GM23338 (cell line): ENCODE data around the gene H2BK1. TPM values are rescaled to one million over a fixed set of nuclear protein-coding genes. Genes with fewer than 3 reads are reported as not detected.

ENCODE experiments used
- ATAC-seq: fragments of 200-7000 bp; cut with Tn5 transposase; 3 replicates; pipeline ENCODE4 v1.9.1; 2020
- DNase-seq: peaks from one replicate; pipeline ENCODE4 v3.0.0-alpha.2; 2015; ENCODE audit warnings: low spot score
- H2AFZ ChIP-seq: fragments of 200-600 bp; sonication (generic); 2 replicates; pipeline ENCODE4 v1.8.0; 2016; ENCODE audit warnings: antibody characterized with exemption, mild to moderate bottlenecking, moderate library complexity
- H3F3A ChIP-seq: fragments of 200-600 bp; sonication (generic); replicated peaks from 2 replicates; pipeline ENCODE4 v1.8.0; 2017; ENCODE audit warnings: antibody characterized with exemption, mixed run types, low read depth
- H3K27ac ChIP-seq: fragments of 200-600 bp; sonication (generic); 2 replicates; pipeline ENCODE4 v1.6.1; 2016; ENCODE audit warnings: low read depth
- H3K27me3 ChIP-seq: fragments of 200-600 bp; sonication (generic); 2 replicates; pipeline ENCODE4 v1.8.0; 2016; ENCODE audit warnings: mild to moderate bottlenecking, mixed run types, moderate library complexity; ENCODE audit not compliant: insufficient read depth
- H3K36me3 ChIP-seq: fragments of 200-600 bp; sonication (generic); 2 replicates; pipeline ENCODE4 v1.8.0; 2016; ENCODE audit warnings: mild to moderate bottlenecking; ENCODE audit not compliant: insufficient read depth
- H3K4me1 ChIP-seq: fragments of 200-600 bp; sonication (generic); 2 replicates; pipeline ENCODE4 v1.8.0; 2016; ENCODE audit warnings: mild to moderate bottlenecking, moderate library complexity; ENCODE audit not compliant: insufficient read depth
- H3K4me2 ChIP-seq: fragments of 200-600 bp; sonication (generic); 2 replicates; pipeline ENCODE4 v1.7.1; 2017; ENCODE audit warnings: mixed run types
- H3K4me3 ChIP-seq: fragments of 200-600 bp; sonication (generic); 2 replicates; pipeline ENCODE4 v1.6.1; 2016; ENCODE audit warnings: mixed run types
- H3K79me2 ChIP-seq: fragments of 200-600 bp; sonication (generic); replicated peaks from 2 replicates; pipeline ENCODE4 v1.8.0; 2017; ENCODE audit warnings: mild to moderate bottlenecking; ENCODE audit not compliant: insufficient read depth
- H3K9me2 ChIP-seq: fragments of 200-600 bp; sonication (generic); 2 replicates; pipeline ENCODE4 v1.8.0; 2017; ENCODE audit not compliant: insufficient read depth
- H4K20me1 ChIP-seq: fragments of 200-600 bp; sonication (generic); replicated peaks from 2 replicates; pipeline ENCODE4 v1.8.0; 2017; ENCODE audit warnings: mild to moderate bottlenecking; ENCODE audit not compliant: insufficient read depth
- H3K27ac Mint-ChIP-seq: 2 replicates; pipeline ENCODE4 v1.8.0; 2020; ENCODE audit warnings: inconsistent platforms, mild to moderate bottlenecking, moderate library complexity, mixed read lengths
- H3K27me3 Mint-ChIP-seq: 3 replicates; pipeline ENCODE4 v1.8.0; 2022; ENCODE audit warnings: low read depth, mild to moderate bottlenecking, moderate library complexity, mixed read lengths, inconsistent platforms; ENCODE audit not compliant: insufficient read depth, poor library complexity
- H3K36me3 Mint-ChIP-seq: 3 replicates; pipeline ENCODE4 v1.8.0; 2021; ENCODE audit warnings: low read depth, mild to moderate bottlenecking, inconsistent platforms, moderate library complexity, mixed read lengths
- H3K4me1 Mint-ChIP-seq: 3 replicates; pipeline ENCODE4 v1.8.0; 2020; ENCODE audit warnings: mild to moderate bottlenecking, inconsistent platforms, mixed read lengths
- H3K4me3 Mint-ChIP-seq: 3 replicates; pipeline ENCODE4 v1.8.0; 2021; ENCODE audit warnings: moderate library complexity, mild to moderate bottlenecking, inconsistent platforms, mixed read lengths
- H3K9me3 Mint-ChIP-seq: 3 replicates; pipeline ENCODE4 v1.8.0; 2020; ENCODE audit warnings: moderate library complexity, mild to moderate bottlenecking, inconsistent platforms, mixed read lengths
- EZH2phosphoT487 ChIP-seq: fragments of 200-600 bp; sonication (generic); IDR thresholded peaks from one replicate; pipeline ENCODE4 v1.8.1; 2018; ENCODE audit warnings: antibody characterized with exemption; ENCODE audit not compliant: unreplicated experiment
- NANOG ChIP-seq: IDR thresholded peaks from 2 replicates; pipeline ENCODE4 v1.6.1; 2016; ENCODE audit warnings: antibody characterized with exemption, borderline replicate concordance
- STAT1 ChIP-seq: IDR thresholded peaks from one replicate; pipeline ENCODE4 v1.6.1; 2016; ENCODE audit warnings: antibody characterized with exemption; ENCODE audit not compliant: unreplicated experiment
- ZNF114 ChIP-seq: fragments of 250-450 bp; sonication (Bioruptor Pico); IDR thresholded peaks from 2 replicates; pipeline ENCODE4 v1.5.0; 2020; ENCODE audit warnings: mild to moderate bottlenecking, moderate library complexity
- polyA plus RNA-seq: library from polyadenylated mRNA; unstranded; fragments of >200 nt; fragmentation: Nextera tagmentation; extraction: Ambion mirVana; gene quantifications from 2 replicates; pipeline ENCODE4 v1.2.1, GENCODE V29; 2016
- total RNA-seq: library from RNA; depleted of rRNA; stranded (reverse); fragments of >200 nt; shearing (Covaris generic); gene quantifications from 2 replicates; pipeline ENCODE4 v1.2.3, GENCODE V29; 2014
- TF ChIP-seq, protein P1 (sequence below): IDR thresholded peaks from 2 replicates; pipeline ENCODE4 v1.6.1; 2016; ENCODE audit warnings: antibody characterized with exemption
- TF ChIP-seq, protein P2 (sequence below): fragments of 250-450 bp; sonication (Bioruptor Pico); IDR thresholded peaks from 2 replicates; pipeline ENCODE4 v1.5.0; 2020; ENCODE audit warnings: mild to moderate bottlenecking, moderate library complexity
- TF ChIP-seq, protein P3 (sequence below): IDR thresholded peaks from one replicate; pipeline ENCODE4 v1.6.1; 2018; ENCODE audit warnings: antibody characterized with exemption; ENCODE audit not compliant: unreplicated experiment

Gene H2BK1
- total and polyA plus RNA-seq, 2 experiments from 2014 or later = not detected

DNA sequence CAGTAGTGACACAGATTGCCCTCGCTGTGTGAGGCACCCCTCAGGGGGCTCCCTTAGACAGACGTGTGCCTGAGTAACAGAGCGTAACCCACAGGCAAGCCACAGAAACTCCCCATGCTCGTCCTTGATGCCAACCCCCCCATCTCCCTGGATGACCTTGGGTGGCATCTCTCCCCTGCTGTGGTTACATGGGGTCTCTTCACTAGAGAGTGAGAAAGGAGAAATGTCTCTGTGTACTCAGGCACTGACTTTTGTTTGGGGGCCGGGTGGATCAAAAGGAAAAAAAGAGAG, 22.1 kb downstream of the H2BK1 start (continued):
- TF ChIP-seq, protein P1, sequence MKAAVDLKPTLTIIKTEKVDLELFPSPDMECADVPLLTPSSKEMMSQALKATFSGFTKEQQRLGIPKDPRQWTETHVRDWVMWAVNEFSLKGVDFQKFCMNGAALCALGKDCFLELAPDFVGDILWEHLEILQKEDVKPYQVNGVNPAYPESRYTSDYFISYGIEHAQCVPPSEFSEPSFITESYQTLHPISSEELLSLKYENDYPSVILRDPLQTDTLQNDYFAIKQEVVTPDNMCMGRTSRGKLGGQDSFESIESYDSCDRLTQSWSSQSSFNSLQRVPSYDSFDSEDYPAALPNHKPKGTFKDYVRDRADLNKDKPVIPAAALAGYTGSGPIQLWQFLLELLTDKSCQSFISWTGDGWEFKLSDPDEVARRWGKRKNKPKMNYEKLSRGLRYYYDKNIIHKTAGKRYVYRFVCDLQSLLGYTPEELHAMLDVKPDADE = no peak
- no peak for TF ChIP-seq STAT1

DNA sequence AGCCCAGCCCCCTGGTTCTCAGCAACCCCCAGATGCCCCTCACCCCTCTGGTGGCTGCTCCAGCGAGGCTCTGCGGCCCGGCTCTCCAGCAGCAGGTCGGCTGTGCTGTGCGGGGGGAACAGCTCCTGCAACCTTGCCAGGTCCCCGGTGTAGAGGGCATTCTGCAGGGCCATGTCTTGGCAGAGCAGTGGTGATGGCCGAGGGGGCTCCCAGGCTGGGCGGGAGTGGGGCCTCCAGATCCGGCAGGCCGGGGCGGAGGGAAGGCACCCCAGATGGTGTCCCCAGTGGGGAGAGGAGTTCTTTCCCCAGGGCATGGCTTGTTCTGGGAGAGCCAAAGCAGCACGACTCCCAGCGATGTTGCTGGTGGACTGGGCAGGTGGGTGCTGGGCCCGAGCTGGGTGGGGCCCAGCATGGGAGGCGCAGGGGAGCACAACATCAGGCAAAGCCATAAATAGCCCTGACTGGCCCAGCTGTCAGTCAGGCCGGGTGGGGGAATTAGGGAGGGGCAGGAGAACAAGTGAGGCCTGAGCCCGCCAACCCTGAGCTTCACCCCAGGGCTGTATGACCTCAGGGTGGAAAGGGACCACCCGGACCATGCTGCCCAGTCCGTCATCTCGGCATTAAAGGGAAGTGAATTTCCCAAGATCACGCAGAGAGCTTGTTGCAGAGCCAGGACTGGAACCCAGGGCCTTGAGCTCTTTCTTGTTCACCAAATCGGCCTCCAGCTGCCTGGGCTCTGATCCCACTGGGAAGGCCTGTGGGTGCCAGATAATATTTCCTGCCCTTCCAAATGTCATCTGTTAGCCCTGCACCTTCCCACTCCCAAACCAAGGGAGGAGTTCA, 22.7 kb downstream of the H2BK1 start:
- Histone ChIP-seq H3K4me2 (no peak overlapping the region), H3K27ac (no peak overlapping the region), H3K27me3 (no peaks in the 10 kb centered on the region), H2AFZ (no peak overlapping the region), H3K9me2 (no peaks in the 10 kb centered on the region), H3K4me1 (no peaks in the 10 kb centered on the region), H3F3A (no peaks in the 10 kb centered on the region), H3K79me2 (no peaks in the 10 kb centered on the region), H3K4me3 (no peak overlapping the region), H4K20me1 (no peaks in the 10 kb centered on the region), H3K36me3 (no peaks in the 10 kb centered on the region)
- DNase-seq (no peak), ATAC-seq (peak; percentile 44)
- Mint-ChIP-seq H3K4me1 (no peaks in the 10 kb centered on the region), H3K9me3 (no peaks in the 10 kb centered on the region), H3K4me3 (no peak overlapping the region), H3K27ac (no peak overlapping the region), H3K36me3 (no peaks in the 10 kb centered on the region), H3K27me3 (peaks cover 4% of the 10 kb centered on the region)
- TF ChIP-seq EZH2phosphoT487 (no peak), ZNF114 (CRISPR knock-in tag) (no peak), NANOG (no peak)
- TF ChIP-seq, protein P2, sequence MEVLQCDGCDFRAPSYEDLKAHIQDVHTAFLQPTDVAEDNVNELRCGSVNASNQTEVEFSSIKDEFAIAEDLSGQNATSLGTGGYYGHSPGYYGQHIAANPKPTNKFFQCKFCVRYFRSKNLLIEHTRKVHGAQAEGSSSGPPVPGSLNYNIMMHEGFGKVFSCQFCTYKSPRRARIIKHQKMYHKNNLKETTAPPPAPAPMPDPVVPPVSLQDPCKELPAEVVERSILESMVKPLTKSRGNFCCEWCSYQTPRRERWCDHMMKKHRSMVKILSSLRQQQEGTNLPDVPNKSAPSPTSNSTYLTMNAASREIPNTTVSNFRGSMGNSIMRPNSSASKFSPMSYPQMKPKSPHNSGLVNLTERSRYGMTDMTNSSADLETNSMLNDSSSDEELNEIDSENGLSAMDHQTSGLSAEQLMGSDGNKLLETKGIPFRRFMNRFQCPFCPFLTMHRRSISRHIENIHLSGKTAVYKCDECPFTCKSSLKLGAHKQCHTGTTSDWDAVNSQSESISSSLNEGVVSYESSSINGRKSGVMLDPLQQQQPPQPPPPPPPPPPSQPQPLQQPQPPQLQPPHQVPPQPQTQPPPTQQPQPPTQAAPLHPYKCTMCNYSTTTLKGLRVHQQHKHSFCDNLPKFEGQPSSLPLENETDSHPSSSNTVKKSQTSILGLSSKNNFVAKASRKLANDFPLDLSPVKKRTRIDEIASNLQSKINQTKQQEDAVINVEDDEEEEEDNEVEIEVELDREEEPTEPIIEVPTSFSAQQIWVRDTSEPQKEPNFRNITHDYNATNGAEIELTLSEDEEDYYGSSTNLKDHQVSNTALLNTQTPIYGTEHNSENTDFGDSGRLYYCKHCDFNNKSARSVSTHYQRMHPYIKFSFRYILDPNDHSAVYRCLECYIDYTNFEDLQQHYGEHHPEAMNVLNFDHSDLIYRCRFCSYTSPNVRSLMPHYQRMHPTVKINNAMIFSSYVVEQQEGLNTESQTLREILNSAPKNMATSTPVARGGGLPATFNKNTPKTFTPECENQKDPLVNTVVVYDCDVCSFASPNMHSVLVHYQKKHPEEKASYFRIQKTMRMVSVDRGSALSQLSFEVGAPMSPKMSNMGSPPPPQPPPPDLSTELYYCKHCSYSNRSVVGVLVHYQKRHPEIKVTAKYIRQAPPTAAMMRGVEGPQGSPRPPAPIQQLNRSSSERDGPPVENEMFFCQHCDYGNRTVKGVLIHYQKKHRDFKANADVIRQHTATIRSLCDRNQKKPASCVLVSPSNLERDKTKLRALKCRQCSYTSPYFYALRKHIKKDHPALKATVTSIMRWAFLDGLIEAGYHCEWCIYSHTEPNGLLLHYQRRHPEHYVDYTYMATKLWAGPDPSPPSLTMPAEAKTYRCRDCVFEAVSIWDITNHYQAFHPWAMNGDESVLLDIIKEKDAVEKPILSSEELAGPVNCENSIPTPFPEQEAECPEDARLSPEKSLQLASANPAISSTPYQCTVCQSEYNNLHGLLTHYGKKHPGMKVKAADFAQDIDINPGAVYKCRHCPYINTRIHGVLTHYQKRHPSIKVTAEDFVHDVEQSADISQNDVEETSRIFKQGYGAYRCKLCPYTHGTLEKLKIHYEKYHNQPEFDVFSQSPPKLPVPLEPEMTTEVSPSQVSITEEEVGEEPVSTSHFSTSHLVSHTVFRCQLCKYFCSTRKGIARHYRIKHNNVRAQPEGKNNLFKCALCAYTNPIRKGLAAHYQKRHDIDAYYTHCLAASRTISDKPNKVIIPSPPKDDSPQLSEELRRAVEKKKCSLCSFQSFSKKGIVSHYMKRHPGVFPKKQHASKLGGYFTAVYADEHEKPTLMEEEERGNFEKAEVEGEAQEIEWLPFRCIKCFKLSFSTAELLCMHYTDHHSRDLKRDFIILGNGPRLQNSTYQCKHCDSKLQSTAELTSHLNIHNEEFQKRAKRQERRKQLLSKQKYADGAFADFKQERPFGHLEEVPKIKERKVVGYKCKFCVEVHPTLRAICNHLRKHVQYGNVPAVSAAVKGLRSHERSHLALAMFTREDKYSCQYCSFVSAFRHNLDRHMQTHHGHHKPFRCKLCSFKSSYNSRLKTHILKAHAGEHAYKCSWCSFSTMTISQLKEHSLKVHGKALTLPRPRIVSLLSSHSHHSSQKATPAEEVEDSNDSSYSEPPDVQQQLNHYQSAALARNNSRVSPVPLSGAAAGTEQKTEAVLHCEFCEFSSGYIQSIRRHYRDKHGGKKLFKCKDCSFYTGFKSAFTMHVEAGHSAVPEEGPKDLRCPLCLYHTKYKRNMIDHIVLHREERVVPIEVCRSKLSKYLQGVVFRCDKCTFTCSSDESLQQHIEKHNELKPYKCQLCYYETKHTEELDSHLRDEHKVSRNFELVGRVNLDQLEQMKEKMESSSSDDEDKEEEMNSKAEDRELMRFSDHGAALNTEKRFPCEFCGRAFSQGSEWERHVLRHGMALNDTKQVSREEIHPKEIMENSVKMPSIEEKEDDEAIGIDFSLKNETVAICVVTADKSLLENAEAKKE (CRISPR knock-in tag) = no peak
- TF ChIP-seq, protein P3, sequence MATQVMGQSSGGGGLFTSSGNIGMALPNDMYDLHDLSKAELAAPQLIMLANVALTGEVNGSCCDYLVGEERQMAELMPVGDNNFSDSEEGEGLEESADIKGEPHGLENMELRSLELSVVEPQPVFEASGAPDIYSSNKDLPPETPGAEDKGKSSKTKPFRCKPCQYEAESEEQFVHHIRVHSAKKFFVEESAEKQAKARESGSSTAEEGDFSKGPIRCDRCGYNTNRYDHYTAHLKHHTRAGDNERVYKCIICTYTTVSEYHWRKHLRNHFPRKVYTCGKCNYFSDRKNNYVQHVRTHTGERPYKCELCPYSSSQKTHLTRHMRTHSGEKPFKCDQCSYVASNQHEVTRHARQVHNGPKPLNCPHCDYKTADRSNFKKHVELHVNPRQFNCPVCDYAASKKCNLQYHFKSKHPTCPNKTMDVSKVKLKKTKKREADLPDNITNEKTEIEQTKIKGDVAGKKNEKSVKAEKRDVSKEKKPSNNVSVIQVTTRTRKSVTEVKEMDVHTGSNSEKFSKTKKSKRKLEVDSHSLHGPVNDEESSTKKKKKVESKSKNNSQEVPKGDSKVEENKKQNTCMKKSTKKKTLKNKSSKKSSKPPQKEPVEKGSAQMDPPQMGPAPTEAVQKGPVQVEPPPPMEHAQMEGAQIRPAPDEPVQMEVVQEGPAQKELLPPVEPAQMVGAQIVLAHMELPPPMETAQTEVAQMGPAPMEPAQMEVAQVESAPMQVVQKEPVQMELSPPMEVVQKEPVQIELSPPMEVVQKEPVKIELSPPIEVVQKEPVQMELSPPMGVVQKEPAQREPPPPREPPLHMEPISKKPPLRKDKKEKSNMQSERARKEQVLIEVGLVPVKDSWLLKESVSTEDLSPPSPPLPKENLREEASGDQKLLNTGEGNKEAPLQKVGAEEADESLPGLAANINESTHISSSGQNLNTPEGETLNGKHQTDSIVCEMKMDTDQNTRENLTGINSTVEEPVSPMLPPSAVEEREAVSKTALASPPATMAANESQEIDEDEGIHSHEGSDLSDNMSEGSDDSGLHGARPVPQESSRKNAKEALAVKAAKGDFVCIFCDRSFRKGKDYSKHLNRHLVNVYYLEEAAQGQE = no peak
